Measurements from ENCODE around the gene SGIP1.

Gene SGIP1

GRCh38 chr1:66681686-66682085 is 147.7 kb downstream of the SGIP1 start:
- no peak for TF ChIP-seq GATA2 (IDR thresholded peaks at IDR 0.05; ENCODE audit: low read depth, low read length)
- TF ChIP-seq GATA3 (IDR thresholded peaks at IDR 0.05; ENCODE audit: low read depth, low read length): no peak

DNA sequence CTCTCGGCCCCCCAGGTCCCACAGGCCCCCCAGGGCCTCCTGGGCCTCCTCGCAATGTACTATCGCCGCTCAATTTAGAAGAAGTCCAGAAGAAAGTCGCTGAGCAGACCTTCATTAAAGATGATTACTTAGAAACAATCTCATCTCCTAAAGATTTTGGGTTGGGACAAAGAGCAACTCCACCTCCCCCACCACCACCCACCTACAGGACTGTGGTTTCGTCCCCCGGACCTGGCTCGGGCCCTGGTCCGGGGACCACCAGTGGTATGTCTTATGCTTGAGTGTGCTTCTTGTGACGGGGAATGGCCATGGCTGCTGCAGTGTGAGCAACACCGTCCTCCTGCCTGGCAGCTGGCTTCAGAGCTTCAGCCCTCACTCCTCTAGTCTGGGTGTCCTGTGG is 148.2 kb downstream of the SGIP1 start:
- TF ChIP-seq GATA2 (IDR thresholded peaks at IDR 0.05; ENCODE audit: low read depth, low read length) (no peak), GATA3 (IDR thresholded peaks at IDR 0.05; ENCODE audit: low read depth, low read length) (no peak)

- no peak for TF ChIP-seq GATA3 (IDR thresholded peaks at IDR 0.05; ENCODE audit: low read depth, low read length)
Observed at GRCh38 chr1:66684353-66684752, 150.4 kb downstream of the SGIP1 start.

GRCh38 chr1:66685265-66685664 is 151.3 kb downstream of the SGIP1 start:
- TF ChIP-seq GATA3 (IDR thresholded peaks at IDR 0.05; ENCODE audit: low read depth, low read length) (no peak), GATA2 (IDR thresholded peaks at IDR 0.05; ENCODE audit: low read depth, low read length) (no peak)

- TF ChIP-seq GATA3 (IDR thresholded peaks at IDR 0.05; ENCODE audit: low read depth, low read length) (no peak), GATA2 (IDR thresholded peaks at IDR 0.05; ENCODE audit: low read depth, low read length) (no peak)
Observed at GRCh38 chr1:66685670-66686069, 151.7 kb downstream of the SGIP1 start.

GRCh38 chr1:66686406-66686805 is 152.5 kb downstream of the SGIP1 start:
- TF ChIP-seq GATA2 (IDR thresholded peaks at IDR 0.05; ENCODE audit: low read depth, low read length): no peak
- TF ChIP-seq GATA3 (IDR thresholded peaks at IDR 0.05; ENCODE audit: low read depth, low read length): no peak

- TF ChIP-seq GATA2 (IDR thresholded peaks at IDR 0.05; ENCODE audit: low read depth, low read length) (no peak), GATA3 (IDR thresholded peaks at IDR 0.05; ENCODE audit: low read depth, low read length) (no peak)
Observed at GRCh38 chr1:66687358-66687757, 153.4 kb downstream of the SGIP1 start.

- TF ChIP-seq GATA2 (IDR thresholded peaks at IDR 0.05; ENCODE audit: low read depth, low read length) (no peak), GATA3 (IDR thresholded peaks at IDR 0.05; ENCODE audit: low read depth, low read length) (no peak)
Observed at GRCh38 chr1:66690666-66691381, 156.9 kb downstream of the SGIP1 start.

GRCh38 chr1:66692681-66693080 is 158.7 kb downstream of the SGIP1 start:
- TF ChIP-seq GATA3 (IDR thresholded peaks at IDR 0.05; ENCODE audit: low read depth, low read length) (no peak), GATA2 (IDR thresholded peaks at IDR 0.05; ENCODE audit: low read depth, low read length) (no peak)

GRCh38 chr1:66693856-66694255 is 159.9 kb downstream of the SGIP1 start:
- TF ChIP-seq GATA3 (IDR thresholded peaks at IDR 0.05; ENCODE audit: low read depth, low read length): no peak
- no peak for TF ChIP-seq GATA2 (IDR thresholded peaks at IDR 0.05; ENCODE audit: low read depth, low read length)

GRCh38 chr1:66695116-66695515 is 161.2 kb downstream of the SGIP1 start:
- TF ChIP-seq GATA3 (IDR thresholded peaks at IDR 0.05; ENCODE audit: low read depth, low read length): no peak
- TF ChIP-seq GATA2 (IDR thresholded peaks at IDR 0.05; ENCODE audit: low read depth, low read length): no peak

GRCh38 chr1:66696771-66697170 is 162.8 kb downstream of the SGIP1 start:
- TF ChIP-seq GATA3 (IDR thresholded peaks at IDR 0.05; ENCODE audit: low read depth, low read length) (no peak), GATA2 (IDR thresholded peaks at IDR 0.05; ENCODE audit: low read depth, low read length) (no peak)

DNA sequence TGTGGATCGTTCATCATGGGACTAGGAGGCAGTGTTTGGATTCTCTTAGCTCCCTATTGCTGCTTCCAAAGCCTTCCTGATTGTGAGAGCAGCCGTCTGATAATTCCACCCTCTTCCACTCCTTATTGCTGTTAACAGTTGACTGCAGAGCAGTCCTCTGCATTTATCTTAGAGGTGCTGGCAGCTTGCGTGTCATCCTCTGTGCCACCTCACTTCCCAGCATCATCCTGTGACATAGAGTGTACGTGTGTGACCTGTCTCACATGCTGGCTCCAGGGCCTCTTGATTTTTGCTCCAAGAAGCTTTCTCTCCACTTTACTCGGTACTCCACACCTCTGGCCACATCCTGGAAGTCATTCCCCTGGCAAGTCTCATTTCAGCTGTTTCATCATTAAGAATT is 165.3 kb downstream of the SGIP1 start:
- no peak for TF ChIP-seq GATA2 (IDR thresholded peaks at IDR 0.05; ENCODE audit: low read depth, low read length)
- no peak for TF ChIP-seq GATA3 (IDR thresholded peaks at IDR 0.05; ENCODE audit: low read depth, low read length)

GRCh38 chr1:66704177-66704875 is 170.4 kb downstream of the SGIP1 start:
- TF ChIP-seq GATA2 (IDR thresholded peaks at IDR 0.05; ENCODE audit: low read depth, low read length) (no peak), GATA3 (IDR thresholded peaks at IDR 0.05; ENCODE audit: low read depth, low read length) (no peak)

DNA sequence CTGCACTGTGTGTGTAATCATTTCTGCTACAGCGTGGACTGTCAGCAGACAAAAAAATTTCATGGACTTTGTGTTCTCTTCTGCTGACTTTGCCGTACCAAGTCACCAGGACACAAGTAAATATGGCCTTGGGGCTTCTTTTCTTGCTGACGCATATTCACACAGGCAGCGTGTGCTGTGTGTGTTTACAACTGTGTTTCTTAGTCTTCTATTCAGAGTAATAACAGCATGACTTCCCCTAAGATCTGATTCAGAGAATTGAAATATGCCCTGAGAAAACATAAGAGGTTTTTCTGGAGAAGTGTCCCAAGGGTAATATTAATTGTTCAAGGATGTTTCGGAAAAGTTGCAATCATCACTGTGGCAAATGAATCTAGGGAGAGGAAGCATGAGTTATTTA is 171.2 kb downstream of the SGIP1 start:
- TF ChIP-seq GATA2 (IDR thresholded peaks at IDR 0.05; ENCODE audit: low read depth, low read length) (no peak), GATA3 (IDR thresholded peaks at IDR 0.05; ENCODE audit: low read depth, low read length) (no peak)

All from SH-SY5Y (cell line).